Measurements from ENCODE around the gene NCOR2.
A peak's percentile ranks its signal among the peaks of the same experiment; 100 is the strongest.

NCOR2 gene

GRCh38 chr12:124527861-124528561, 39.4 kb downstream of the NCOR2 start:
- DNase-seq (ENCODE audit: low spot score), result peak; percentile 79

GRCh38 chr12:124525927-124526692, 41.3 kb downstream of the NCOR2 start:
- DNase-seq (ENCODE audit: low spot score), result no peak

DNA sequence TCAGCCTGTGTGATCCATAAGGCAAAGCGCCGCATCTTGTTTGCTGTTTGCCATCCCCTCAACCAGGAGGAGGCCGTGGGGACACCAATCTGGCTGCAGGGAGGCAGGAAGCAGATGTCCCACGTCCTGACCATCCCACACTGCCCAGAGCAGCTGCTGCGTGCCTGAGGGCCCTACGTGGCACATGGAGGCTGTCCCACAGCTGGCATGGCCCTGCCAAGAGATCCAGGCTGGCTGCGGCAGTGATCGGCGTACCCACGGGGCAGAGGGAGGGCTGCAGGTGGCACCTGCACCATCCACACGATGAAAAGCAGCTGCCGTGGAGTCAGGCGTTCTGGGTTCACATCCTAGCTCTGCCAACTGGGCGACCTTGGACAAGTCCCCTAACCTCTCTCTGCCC, 42.0 kb downstream of the NCOR2 start:
- no peak for DNase-seq (ENCODE audit: low spot score)

DNA sequence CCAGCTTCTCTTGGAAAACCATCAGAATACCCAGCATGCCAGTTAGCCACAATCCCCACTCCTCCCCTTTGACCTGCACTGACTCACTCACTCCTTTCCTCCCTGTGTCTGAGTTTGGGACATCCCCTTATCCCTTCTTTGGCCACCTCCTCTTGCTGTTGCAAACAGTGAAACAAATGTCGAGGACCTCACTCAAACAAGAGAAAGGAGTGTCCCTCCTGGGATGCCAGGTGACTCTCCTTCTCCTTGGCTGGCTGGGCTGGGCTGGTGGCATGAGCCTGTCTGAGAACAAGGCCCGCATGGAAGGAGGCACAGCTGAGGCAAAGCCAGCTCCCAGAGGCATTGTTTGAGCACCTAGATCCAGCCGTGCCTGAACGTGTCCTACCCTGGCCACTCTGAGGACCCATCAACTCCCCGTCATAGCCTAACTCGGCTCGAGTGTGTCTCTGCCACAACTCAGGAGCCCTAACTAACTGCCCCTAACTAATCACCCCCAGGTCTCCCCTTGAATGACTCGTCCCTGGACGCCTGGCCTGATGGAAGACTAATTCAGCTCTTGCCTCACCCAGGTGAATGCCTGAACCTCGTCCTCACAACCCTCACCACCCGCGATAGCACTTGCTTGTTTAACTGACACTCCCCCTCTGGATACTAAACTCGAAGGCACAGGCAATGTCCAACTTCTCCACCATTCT, 43.0 kb downstream of the NCOR2 start:
- DNase-seq (ENCODE audit: low spot score), result no peak

DNA sequence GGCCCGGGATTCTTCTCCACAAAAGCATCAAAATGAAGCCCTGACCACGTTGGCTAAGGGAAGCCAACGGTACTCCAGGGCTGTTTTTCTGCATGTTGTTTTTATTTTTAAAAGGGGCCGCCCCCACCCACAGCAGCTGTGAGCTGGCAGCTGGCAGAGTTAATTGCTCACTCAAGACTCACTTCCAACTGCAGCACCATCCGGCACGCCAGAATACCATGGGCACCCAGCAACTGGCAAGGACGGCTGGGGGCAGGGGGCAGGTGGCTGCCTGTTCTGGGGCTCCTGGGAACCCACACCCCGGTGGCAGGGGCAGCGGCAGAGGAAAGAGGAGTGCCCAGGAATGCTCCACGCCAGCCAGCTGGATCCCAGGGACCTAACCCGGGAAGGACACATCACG, 44.3 kb downstream of the NCOR2 start:
- no peak for DNase-seq (ENCODE audit: low spot score)

DNA sequence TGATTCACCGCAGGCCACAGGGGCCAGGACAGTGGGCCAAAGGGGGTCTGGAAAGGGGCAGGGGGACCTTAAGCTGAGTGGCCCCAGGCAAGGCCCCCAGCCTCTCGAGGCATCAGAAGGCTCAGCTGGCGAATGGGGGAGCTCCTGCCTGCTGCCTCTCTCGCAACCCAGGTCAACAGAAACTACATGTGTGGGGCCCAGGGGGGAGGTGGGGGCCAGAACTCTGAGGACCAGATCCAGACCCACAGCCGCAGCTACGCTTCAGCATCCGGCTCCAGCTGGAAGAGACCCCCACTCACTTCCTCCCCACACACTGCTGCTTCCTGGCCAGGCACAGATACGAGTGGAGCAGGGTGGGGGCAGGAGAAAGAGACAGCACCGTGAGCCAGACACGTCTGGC, 46.5 kb downstream of the NCOR2 start:
- DNase-seq (ENCODE audit: low spot score), result no peak

GRCh38 chr12:124520265-124520701, 47.1 kb downstream of the NCOR2 start:
- no peak for DNase-seq (ENCODE audit: low spot score)

GRCh38 chr12:124519746-124520145, 47.7 kb downstream of the NCOR2 start:
- DNase-seq (ENCODE audit: low spot score), result no peak

GRCh38 chr12:124518051-124518932, 49.1 kb downstream of the NCOR2 start:
- peak; percentile 81 for DNase-seq (ENCODE audit: low spot score)
